HL-60 (cell line): ENCODE results near the gene POLD2.

ENCODE experiments used
- DNase-seq, 2 experiments: peaks; one replicate each; pipeline ENCODE4 v3.0.0-alpha.2; 2010 to 2020; ENCODE audit warnings: low read depth in 1 of 2, low spot score in 1 of 2
- H3K27ac ChIP-seq: fragments of 250-450 bp; sonication (Bioruptor Pico); replicated peaks from 2 replicates; pipeline ENCODE4 v1.5.1; 2020; ENCODE audit warnings: mild to moderate bottlenecking, moderate library complexity
- H3K27me3 ChIP-seq: fragments of 250-450 bp; sonication (Bioruptor Pico); 2 replicates; pipeline ENCODE4 v1.5.1; 2021; ENCODE audit warnings: mild to moderate bottlenecking, moderate library complexity; ENCODE audit not compliant: insufficient read depth, poor library complexity, severe bottlenecking
- H3K4me3 ChIP-seq: replicated peaks from 2 replicates; pipeline ENCODE4 v1.5.1; 2011; ENCODE audit warnings: mild to moderate bottlenecking, control low read depth, low read length; ENCODE audit not compliant: insufficient read depth
- CTCF ChIP-seq: IDR thresholded peaks from one replicate; pipeline ENCODE4 v1.5.1; 2011; ENCODE audit warnings: low read length, control low read depth, inconsistent platforms; ENCODE audit not compliant: insufficient read depth
- GABPA ChIP-seq: IDR thresholded peaks from 2 replicates; pipeline ENCODE4 v1.6.1; 2012; ENCODE audit warnings: low read depth
- POLR2AphosphoS5 ChIP-seq: IDR thresholded peaks from 2 replicates; pipeline ENCODE4 v1.6.1; 2012; ENCODE audit warnings: low read depth
- REST ChIP-seq: IDR thresholded peaks from 2 replicates; pipeline ENCODE4 v1.6.1; 2012; ENCODE audit warnings: low read depth; ENCODE audit not compliant: insufficient replicate concordance
- SPI1 ChIP-seq: IDR thresholded peaks from 2 replicates; pipeline ENCODE4 v1.6.1; 2012; ENCODE audit warnings: low read depth, mild to moderate bottlenecking, borderline replicate concordance

The POLD2 gene

GRCh38 chr7:44144968-44145478 is 21.7 kb upstream of the POLD2 start:
- Histone ChIP-seq H3K27ac (no peak overlapping the region), H3K4me3 (no peak overlapping the region), H3K27me3 (peaks cover 6% of the 10 kb centered on the region)
- TF ChIP-seq REST: no peak
- no peak for TF ChIP-seq GABPA
- TF ChIP-seq SPI1: no peak
- no peak for TF ChIP-seq CTCF
- TF ChIP-seq POLR2AphosphoS5: no peak
- DNase-seq: no peak

- DNase-seq: no peak
- no peak overlapping the region for H3K27ac ChIP-seq
- H3K4me3 ChIP-seq: no peak overlapping the region
- H3K27me3 ChIP-seq: peaks cover 6% of the 10 kb centered on the region
- TF ChIP-seq CTCF (no peak), SPI1 (no peak), GABPA (no peak), REST (no peak), POLR2AphosphoS5 (no peak)
Observed at GRCh38 chr7:44144426-44144967, 21.1 kb upstream of the POLD2 start.

- no peak overlapping the region for H3K4me3 ChIP-seq
- peaks cover 6% of the 10 kb centered on the region for H3K27me3 ChIP-seq
- DNase-seq: no peak
- TF ChIP-seq POLR2AphosphoS5 (no peak), GABPA (no peak), SPI1 (no peak), REST (no peak)
- H3K27ac ChIP-seq: no peak overlapping the region
Observed at GRCh38 chr7:44143646-44144250, 20.4 kb upstream of the POLD2 start.
